B cell (primary cell): ENCODE measurements around the gene RANBP10.

Experiments
- CTCF ChIP-seq: fragments of 200-600 bp; IDR thresholded peaks from one replicate; pipeline ENCODE4 v1.8.0; 2022; ENCODE audit warnings: antibody characterized with exemption, mild to moderate bottlenecking
- EZH2 ChIP-seq: IDR thresholded peaks from 2 replicates; pipeline ENCODE4 v1.6.1; 2012; ENCODE audit warnings: borderline replicate concordance, low read depth, mild to moderate bottlenecking, moderate library complexity, low read length; ENCODE audit not compliant: insufficient read depth, poor library complexity, severe bottlenecking

- TF ChIP-seq EZH2, result no peak
- no peak for TF ChIP-seq CTCF
These were observed 5.1 kb downstream of the RANBP10 start for GRCh38 chr16:67801241-67801640.
